Jurkat, Clone E6-1 (cell line): ENCODE data around the gene MRPL21.

Experiments
- DNase-seq: peaks from one replicate; pipeline ENCODE4 v3.0.0-alpha.2; 2011; ENCODE audit warnings: low read depth, low spot score
- H3K4me3 ChIP-seq: 2 replicates; pipeline ENCODE4 v1.5.1; 2011; ENCODE audit warnings: mild to moderate bottlenecking, low read length, control low read depth, moderate library complexity

Gene MRPL21

DNA sequence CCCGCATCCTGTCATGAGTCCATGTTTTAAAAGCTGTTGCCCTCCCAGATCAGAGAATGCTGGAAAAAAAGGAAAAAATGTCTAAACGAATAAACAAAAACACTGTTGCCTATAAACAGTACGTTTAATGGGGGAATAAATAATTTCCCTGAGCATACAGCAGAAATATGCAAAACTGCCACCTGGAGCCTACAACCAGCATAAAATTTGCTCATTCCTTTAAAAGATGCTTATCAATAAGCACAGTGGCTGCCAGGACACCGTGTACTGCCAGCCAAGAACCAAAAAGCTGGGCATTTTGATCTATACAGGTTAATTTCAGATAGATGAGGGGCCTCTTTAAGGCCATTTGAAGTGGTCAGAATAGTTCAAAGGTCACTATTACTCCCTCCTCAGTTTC is 56.2 kb downstream of the MRPL21 start:
- no peak for DNase-seq
- H3K4me3 ChIP-seq: no peak overlapping the region

DNA sequence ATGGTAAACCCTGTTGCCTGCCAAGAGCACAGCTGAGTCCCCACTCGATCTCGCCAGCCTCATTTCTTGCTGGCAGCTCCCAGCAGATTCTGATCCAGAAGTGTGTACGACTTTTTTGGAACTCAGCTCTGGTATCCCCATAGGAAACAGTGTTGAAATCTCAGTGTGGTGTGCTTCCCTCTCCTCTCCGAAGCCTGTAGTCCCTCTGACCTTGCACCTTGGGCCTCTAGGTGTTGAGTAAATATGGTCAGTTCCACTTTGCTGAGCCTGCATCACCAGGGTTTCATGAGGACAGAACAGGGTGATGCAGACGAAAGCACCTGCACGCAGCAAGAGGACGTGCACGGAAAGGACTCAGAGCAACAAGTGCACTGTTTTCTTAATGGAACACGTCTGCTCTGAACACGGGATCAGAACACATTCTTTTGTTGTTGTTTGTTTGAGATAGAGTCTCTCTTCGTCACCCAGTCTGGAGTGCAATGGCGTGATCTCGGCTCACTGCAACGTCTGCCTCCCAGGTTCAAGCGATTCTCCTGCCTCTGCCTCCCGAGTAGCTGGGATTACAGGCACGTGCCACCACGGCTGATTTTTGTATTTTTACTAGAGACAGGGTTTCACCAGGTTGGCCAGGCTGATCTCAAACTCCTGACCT is 58.2 kb downstream of the MRPL21 start:
- DNase-seq: no peak
- H3K4me3 ChIP-seq: no peak overlapping the region

GRCh38 chr11:68844801-68845200 is 58.8 kb downstream of the MRPL21 start:
- no peak overlapping the region for H3K4me3 ChIP-seq
- DNase-seq: no peak

DNA sequence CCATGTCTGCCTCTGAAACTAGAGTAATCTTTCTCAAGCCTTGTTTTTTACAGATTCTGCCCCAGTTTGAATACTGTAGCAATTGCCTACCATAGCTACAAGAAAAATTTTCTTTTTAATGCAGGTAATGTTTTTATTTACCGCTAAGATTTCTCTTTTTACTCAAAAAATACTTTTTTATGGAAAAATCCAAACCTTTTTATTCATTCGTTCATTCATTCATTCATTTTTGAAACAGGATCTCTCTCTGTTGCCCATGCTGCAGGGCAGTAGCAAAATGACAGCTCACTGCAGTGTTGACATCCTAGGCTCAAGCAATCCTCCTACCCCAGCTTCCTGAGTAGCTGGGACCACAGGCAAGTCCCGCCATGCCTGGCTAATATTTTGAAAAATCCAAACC is 59.3 kb downstream of the MRPL21 start:
- peak overlapping the region; percentile 48 for H3K4me3 ChIP-seq
- no peak for DNase-seq

- peak; percentile 26 for DNase-seq
- H3K4me3 ChIP-seq: peak overlapping the region; percentile 48
These were observed 59.8 kb downstream of the MRPL21 start for GRCh38 chr11:68843703-68844312.

DNA sequence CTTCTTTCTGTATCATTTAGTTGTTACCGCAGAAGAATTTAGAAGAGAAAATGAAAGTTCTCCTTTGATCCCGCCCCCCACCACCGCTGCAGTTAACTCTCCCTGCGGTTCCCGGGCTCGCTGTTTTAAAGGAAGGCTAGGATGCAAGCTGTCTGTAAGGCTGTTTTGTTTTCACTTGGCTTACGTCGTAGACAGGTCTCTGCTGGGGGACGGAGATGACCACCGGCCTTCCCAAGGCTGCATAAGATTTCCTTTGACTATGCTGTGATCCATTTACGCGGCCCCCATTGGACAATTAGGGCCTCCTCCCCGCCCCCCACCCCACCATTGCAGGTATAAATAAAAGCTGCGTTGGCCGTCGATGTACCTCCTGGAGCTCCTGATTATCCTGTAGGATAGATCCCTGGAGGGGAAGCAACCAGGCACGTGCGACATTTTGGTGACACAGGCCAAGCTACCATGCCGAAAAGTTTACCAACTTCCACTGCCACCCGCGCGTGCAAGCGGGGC is 60.5 kb downstream of the MRPL21 start:
- peak; percentile 45 for DNase-seq
- H3K4me3 ChIP-seq: peak overlapping the region; percentile 48

GRCh38 chr11:68842427-68843051 is 61.1 kb downstream of the MRPL21 start:
- H3K4me3 ChIP-seq: peak overlapping the region; percentile 51
- no peak for DNase-seq

- H3K4me3 ChIP-seq: peak within 1 kb of the TSS; percentile 85
- peak; percentile 48 for DNase-seq
These were observed 61.8 kb downstream of the MRPL21 start, which contains the start of gene CPT1A for GRCh38 chr11:68841718-68842426. TSS of gene CPT1A (minus strand) at chr11:68841916. CDS start at chr11:68815474, 26,442 bp downstream.
